Measurements from ENCODE around the gene CYP26B1.

DNA sequence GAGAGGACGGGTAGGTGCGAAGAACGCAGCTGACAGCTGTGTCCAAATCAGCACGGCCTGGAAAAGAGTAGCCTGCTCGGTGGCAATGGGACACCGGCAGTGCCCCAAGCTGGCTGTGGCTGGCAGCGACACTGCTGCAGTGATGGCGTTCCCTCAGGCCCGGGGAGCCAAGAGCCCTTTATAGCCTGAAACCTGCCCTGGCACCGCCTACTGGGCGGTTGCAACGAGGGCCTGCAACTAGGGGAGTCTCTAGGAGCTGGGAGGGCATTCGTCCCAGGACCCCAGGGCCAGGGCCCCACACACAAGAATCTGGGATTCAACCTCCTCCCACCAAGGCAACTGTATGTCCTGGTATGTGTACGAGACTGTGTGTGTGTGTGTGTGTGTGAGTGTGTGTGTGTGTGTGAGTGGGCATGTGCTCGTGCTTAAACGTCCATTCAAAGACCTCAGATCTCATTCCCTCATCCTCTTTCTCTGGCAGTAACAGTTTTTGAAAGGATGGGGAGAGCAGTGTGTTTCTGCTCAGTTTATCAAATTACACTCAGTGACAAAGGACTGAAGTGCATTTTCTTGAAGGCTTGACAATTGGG lies 6.8 kb upstream of the CYP26B1 start:
- TF ChIP-seq, protein P1, sequence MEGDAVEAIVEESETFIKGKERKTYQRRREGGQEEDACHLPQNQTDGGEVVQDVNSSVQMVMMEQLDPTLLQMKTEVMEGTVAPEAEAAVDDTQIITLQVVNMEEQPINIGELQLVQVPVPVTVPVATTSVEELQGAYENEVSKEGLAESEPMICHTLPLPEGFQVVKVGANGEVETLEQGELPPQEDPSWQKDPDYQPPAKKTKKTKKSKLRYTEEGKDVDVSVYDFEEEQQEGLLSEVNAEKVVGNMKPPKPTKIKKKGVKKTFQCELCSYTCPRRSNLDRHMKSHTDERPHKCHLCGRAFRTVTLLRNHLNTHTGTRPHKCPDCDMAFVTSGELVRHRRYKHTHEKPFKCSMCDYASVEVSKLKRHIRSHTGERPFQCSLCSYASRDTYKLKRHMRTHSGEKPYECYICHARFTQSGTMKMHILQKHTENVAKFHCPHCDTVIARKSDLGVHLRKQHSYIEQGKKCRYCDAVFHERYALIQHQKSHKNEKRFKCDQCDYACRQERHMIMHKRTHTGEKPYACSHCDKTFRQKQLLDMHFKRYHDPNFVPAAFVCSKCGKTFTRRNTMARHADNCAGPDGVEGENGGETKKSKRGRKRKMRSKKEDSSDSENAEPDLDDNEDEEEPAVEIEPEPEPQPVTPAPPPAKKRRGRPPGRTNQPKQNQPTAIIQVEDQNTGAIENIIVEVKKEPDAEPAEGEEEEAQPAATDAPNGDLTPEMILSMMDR (IDR thresholded peaks at IDR 0.05): no peak
- TF ChIP-seq NR1H2 (CRISPR knock-in tag; IDR thresholded peaks at IDR 0.05): no peak

All from WTC11 (cell line).